Colonic mucosa (tissue), 4 donors: Measurements from ENCODE around the gene EPHB1. TPM values are rescaled to one million over a fixed set of nuclear protein-coding genes. Genes with fewer than 3 reads are reported as not detected.

ENCODE experiments used
- DNase-seq: peaks from one replicate; pipeline ENCODE4 v3.0.0-alpha.2; 2020
- H3K27ac ChIP-seq: fragments of 200-600 bp; one replicate; pipeline ENCODE4 v1.8.0; 2021
- H3K27me3 ChIP-seq: fragments of 200-600 bp; one replicate; pipeline ENCODE4 v1.8.0; 2021
- H3K36me3 ChIP-seq: fragments of 200-600 bp; one replicate; pipeline ENCODE4 v1.8.0; 2021
- H3K4me1 ChIP-seq: fragments of 200-600 bp; one replicate; pipeline ENCODE4 v1.8.0; 2021; ENCODE audit warnings: mild to moderate bottlenecking
- H3K4me3 ChIP-seq: fragments of 200-600 bp; one replicate; pipeline ENCODE4 v1.8.0; 2021
- H3K9ac ChIP-seq, 2 donors: one replicate each; pipeline ENCODE4 v1.7.0; 2013; ENCODE audit warnings: control low read depth in 2 of 2, low read depth in 2 of 2, low read length in 2 of 2
- H3K9me3 ChIP-seq: fragments of 200-600 bp; one replicate; pipeline ENCODE4 v1.8.0; 2021
- intact Hi-C: fragments of 100-400 bp; cut with DNase I; formaldehyde crosslinking; loops from one replicate; pipeline ENCODE4 v1.14.1; 2022
- total RNA-seq, 2 donors: library from RNA; stranded (reverse); fragmentation: NEBNext Ultra II Directional in 1 of 2; extraction: Animal tissue kit (Norgen Biotek cat#: 25700) in 1 of 2; gene quantifications; one replicate each; pipeline ENCODE4 v1.2.1, GENCODE V29; 2021
- TF ChIP-seq, protein P1 (sequence below): fragments of 200-600 bp; IDR thresholded peaks from one replicate; pipeline ENCODE4 v1.8.0; 2022; ENCODE audit warnings: antibody characterized with exemption, mild to moderate bottlenecking
- donor health status: healthy.
- donor health status: DM: no; HTN: no; CAD: no.
- donor health status: DM: no; HTN: no; CAD: no.

The EPHB1 gene
- total RNA-seq, 2 donors from 2014 or later, result 0.40 to 0.74 TPM

DNA sequence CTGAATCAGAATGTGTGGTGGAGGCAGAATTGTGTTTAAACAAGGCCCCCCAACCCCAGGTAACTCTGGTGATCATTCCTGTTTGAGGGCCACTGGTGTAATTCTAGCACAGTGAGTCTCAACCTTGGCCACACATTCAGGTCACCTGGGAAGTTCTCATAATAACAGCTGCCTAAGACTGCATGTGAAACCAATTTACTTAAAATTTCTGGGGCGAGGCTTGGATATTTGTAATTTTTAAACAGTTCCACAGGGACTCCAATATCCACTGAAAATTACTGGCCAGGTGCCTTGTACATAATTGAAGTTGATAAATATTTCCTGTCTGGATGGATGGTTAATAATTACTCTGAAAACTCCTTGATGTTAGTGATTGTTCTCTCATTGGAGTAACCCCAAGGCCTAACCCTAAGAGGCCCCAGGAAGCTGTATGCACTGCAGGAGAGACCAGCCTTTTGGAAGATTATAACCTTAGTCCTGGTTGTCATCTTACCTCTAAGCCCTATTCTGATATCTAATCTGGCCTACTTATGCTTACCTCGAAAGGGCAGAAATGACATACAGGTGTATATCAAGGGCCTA, 25.7 kb upstream of the EPHB1 start:
- Histone ChIP-seq H3K36me3 (no peaks in the 10 kb centered on the region), H3K4me1 (no peaks in the 10 kb centered on the region), H3K27ac (no peak overlapping the region), H3K9me3 (no peaks in the 10 kb centered on the region), H3K4me3 (no peak overlapping the region), H3K27me3 (no peaks in the 10 kb centered on the region), H3K9ac (no peak overlapping the region)
- intact Hi-C loops, result no loop called here
- TF ChIP-seq, protein P1, sequence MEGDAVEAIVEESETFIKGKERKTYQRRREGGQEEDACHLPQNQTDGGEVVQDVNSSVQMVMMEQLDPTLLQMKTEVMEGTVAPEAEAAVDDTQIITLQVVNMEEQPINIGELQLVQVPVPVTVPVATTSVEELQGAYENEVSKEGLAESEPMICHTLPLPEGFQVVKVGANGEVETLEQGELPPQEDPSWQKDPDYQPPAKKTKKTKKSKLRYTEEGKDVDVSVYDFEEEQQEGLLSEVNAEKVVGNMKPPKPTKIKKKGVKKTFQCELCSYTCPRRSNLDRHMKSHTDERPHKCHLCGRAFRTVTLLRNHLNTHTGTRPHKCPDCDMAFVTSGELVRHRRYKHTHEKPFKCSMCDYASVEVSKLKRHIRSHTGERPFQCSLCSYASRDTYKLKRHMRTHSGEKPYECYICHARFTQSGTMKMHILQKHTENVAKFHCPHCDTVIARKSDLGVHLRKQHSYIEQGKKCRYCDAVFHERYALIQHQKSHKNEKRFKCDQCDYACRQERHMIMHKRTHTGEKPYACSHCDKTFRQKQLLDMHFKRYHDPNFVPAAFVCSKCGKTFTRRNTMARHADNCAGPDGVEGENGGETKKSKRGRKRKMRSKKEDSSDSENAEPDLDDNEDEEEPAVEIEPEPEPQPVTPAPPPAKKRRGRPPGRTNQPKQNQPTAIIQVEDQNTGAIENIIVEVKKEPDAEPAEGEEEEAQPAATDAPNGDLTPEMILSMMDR, result no peak
- no peak for DNase-seq

DNA sequence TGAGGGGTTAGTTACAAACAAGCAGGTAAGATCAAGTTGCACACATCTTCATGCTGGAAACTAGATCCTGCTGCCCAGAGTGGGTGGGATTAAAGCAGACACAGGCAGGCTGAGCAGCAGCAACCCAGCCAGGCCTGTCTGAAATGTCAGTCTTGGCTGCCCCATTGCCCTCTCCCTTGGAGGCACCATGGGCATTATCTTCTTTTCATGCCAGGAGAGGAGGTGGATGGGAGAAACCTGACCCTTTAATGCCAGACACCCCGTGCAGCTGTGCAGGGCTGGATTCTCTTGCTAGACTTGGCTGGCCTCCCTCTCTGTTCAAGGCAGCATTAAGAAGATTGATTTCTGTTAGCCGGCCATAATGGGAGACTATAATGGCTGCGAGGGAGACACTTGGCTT, 23.0 kb upstream of the EPHB1 start:
- DNase-seq, result no peak
- intact Hi-C loops, result no loop called here
- Histone ChIP-seq H3K4me1 (no peaks in the 10 kb centered on the region), H3K9ac (no peak overlapping the region), H3K4me3 (no peak overlapping the region), H3K36me3 (no peaks in the 10 kb centered on the region), H3K27me3 (no peaks in the 10 kb centered on the region), H3K27ac (no peak overlapping the region), H3K9me3 (no peaks in the 10 kb centered on the region)
- TF ChIP-seq, protein P1, result no peak

DNA sequence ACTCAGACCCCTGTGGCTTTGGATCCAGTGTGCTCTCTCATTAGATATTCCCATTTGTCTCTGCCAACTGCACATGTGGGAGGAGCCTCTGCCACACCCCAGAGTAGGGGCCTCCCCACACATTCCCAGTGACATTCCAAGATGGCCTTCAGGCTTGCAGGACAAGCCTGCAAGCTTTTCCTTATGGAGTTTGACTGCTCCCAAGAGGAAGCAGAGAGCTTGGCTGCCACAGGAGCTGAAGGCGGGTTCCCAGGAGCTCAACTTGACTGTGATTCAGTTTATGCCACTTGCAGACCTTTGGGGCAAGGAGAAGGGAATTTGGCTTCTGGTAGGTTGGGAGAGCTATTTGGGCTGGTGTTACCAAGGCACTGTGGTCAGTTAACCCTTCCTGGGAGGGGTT, 22.5 kb upstream of the EPHB1 start:
- Histone ChIP-seq H3K27ac (no peak overlapping the region), H3K9me3 (no peaks in the 10 kb centered on the region), H3K9ac (no peak overlapping the region), H3K4me3 (no peak overlapping the region), H3K36me3 (no peaks in the 10 kb centered on the region), H3K27me3 (no peaks in the 10 kb centered on the region), H3K4me1 (no peaks in the 10 kb centered on the region)
- TF ChIP-seq, protein P1, result no peak
- intact Hi-C loops, result no loop called here
- DNase-seq, result no peak

DNA sequence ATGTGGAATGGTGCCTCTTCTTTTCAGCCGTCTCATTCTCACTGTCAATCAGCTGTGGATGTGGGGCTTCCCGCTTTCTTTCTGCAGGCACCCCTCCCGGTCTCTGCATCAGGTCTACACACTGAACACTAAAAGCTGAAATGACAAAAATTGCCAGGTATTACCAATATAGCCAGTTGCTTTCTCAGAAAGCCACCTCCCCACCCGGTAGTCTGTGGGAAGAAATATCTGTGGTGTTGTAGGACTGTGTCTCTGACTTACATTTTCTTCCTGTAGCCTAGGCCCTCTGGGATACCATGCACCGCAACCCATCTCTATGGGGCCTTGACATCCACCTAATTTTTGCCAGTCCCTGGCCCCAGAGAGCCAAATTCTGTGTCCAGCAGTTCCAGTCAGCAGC, 19.2 kb upstream of the EPHB1 start:
- no peaks in the 10 kb centered on the region for H3K27me3 ChIP-seq
- H3K9me3 ChIP-seq, result no peaks in the 10 kb centered on the region
- H3K27ac ChIP-seq, result no peak overlapping the region
- intact Hi-C loops, result no loop called here
- no peak overlapping the region for H3K4me3 ChIP-seq
- TF ChIP-seq, protein P1, result no peak
- H3K36me3 ChIP-seq, result no peaks in the 10 kb centered on the region
- no peak overlapping the region for H3K9ac ChIP-seq
- H3K4me1 ChIP-seq, result no peaks in the 10 kb centered on the region
- no peak for DNase-seq

DNA sequence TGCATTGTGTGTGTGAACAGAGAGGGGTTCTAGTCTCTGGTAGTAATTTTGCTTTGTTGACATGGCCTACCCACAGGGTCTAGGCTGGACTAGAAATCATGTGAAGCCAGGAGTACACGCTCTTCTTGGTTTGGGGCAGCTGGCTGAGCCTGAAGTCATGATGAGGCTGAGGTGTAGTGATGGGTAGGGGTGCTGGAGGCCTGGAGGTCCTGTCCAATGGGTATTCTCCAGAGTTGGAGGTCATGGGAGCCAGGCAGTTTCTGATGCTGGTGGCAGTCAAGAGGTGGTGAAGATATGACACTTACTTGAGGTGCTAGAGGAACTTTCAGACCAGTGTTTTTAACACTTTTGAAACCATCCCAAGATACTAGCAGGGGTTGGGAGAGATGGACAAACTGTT, 18.5 kb upstream of the EPHB1 start:
- Histone ChIP-seq H3K9ac (no peak overlapping the region), H3K4me3 (no peak overlapping the region), H3K27me3 (no peaks in the 10 kb centered on the region), H3K4me1 (no peaks in the 10 kb centered on the region), H3K27ac (no peak overlapping the region), H3K9me3 (no peaks in the 10 kb centered on the region), H3K36me3 (no peaks in the 10 kb centered on the region)
- intact Hi-C loops, result no loop called here
- DNase-seq, result no peak
- TF ChIP-seq, protein P1, result no peak
